NT2/D1 (cell line): ENCODE results near the gene RFX6.

Source experiments
- DNase-seq: peaks from one replicate; pipeline ENCODE4 v3.0.0-alpha.2; 2011; ENCODE audit warnings: low read depth, low spot score
- H3K27me3 ChIP-seq: 2 replicates; pipeline ENCODE4 v1.6.0; 2011; ENCODE audit warnings: mild to moderate bottlenecking; ENCODE audit not compliant: insufficient read length, insufficient read depth
- H3K36me3 ChIP-seq: 2 replicates; pipeline ENCODE4 v1.6.1; 2011; ENCODE audit warnings: mild to moderate bottlenecking, low read length, mixed read lengths; ENCODE audit not compliant: insufficient read depth, insufficient read length
- H3K4me1 ChIP-seq: 2 replicates; pipeline ENCODE4 v1.5.1; 2011; ENCODE audit not compliant: insufficient read depth, insufficient read length
- H3K4me3 ChIP-seq: 2 replicates; pipeline ENCODE4 v1.5.1; 2011; ENCODE audit warnings: low read depth; ENCODE audit not compliant: insufficient read length
- H3K9ac ChIP-seq: 2 replicates; pipeline ENCODE4 v1.6.0; 2011; ENCODE audit warnings: low read depth; ENCODE audit not compliant: insufficient read length
- H3K9me3 ChIP-seq: 2 replicates; pipeline ENCODE4 v1.5.1; 2011; ENCODE audit warnings: mild to moderate bottlenecking, low read length; ENCODE audit not compliant: insufficient read depth
- SUZ12 ChIP-seq: IDR thresholded peaks from 2 replicates; pipeline ENCODE4 v1.6.1; 2011; ENCODE audit not compliant: insufficient read length, insufficient read depth; ENCODE audit errors: extremely low read depth
- YY1 ChIP-seq: IDR thresholded peaks from 2 replicates; pipeline ENCODE4 v1.6.1; 2011; ENCODE audit not compliant: insufficient read length, insufficient read depth
- ZNF274 ChIP-seq: IDR thresholded peaks from 2 replicates; pipeline ENCODE4 v1.6.1; 2011; ENCODE audit warnings: mild to moderate bottlenecking, low read depth, low read length

RFX6 gene

GRCh38 chr6:116971959-116972358, 94.9 kb downstream of the RFX6 start:
- H3K27me3 ChIP-seq: no peaks in the 10 kb centered on the region
- H3K9ac ChIP-seq: no peak overlapping the region
- H3K9me3 ChIP-seq: no peaks in the 10 kb centered on the region
- no peaks in the 10 kb centered on the region for H3K36me3 ChIP-seq
- DNase-seq: peak; percentile 27
- H3K4me3 ChIP-seq: no peak overlapping the region
- TF ChIP-seq SUZ12 (no peak), ZNF274 (no peak), YY1 (no peak)
- no peaks in the 10 kb centered on the region for H3K4me1 ChIP-seq

- H3K36me3 ChIP-seq: no peaks in the 10 kb centered on the region
- H3K27me3 ChIP-seq: no peaks in the 10 kb centered on the region
- no peak overlapping the region for H3K4me3 ChIP-seq
- no peaks in the 10 kb centered on the region for H3K9me3 ChIP-seq
- no peak overlapping the region for H3K9ac ChIP-seq
- TF ChIP-seq ZNF274: no peak
- no peak for TF ChIP-seq SUZ12
- TF ChIP-seq YY1: no peak
- no peak for DNase-seq
- no peaks in the 10 kb centered on the region for H3K4me1 ChIP-seq
Observed at GRCh38 chr6:116973976-116974375, 96.9 kb downstream of the RFX6 start.

DNA sequence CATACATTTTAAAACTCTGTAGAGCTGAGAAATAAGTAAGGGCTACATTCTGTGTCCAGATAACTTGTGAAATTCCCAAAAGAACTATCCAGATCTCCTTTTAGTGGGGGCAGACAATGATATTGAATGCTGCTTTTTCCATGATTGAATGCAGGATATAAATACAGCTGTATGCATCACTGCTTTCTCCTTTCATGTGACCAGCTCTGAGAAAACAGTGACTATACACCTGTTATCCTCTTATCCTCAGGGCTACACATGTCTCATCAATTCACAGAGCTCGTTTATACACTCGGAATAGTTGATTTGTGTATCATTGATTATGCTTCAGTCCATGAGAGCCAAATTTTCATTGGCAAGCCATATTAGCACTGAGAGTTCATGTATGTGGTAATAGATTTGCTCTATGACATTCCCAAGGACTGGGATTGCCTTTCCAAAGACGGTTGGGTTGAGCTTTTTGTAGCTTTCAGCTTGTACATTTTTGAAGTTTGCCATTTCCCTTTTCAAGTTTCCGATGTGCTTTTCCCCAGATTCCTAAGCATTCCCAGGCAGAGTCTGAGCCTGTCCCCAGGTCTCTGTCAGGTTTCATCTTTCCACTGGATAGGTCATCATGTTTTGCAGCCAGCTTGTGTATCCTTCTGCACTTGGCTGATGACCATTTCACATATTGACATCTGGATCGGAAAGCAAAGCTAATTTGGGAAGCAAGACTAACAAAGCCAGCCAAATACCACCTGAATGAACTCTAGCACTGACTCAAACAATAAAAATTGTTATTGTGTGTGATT, 97.7 kb downstream of the RFX6 start:
- TF ChIP-seq ZNF274 (no peak), YY1 (no peak), SUZ12 (no peak)
- H3K4me1 ChIP-seq: no peaks in the 10 kb centered on the region
- DNase-seq: no peak
- no peak overlapping the region for H3K9ac ChIP-seq
- H3K36me3 ChIP-seq: no peaks in the 10 kb centered on the region
- no peaks in the 10 kb centered on the region for H3K27me3 ChIP-seq
- H3K4me3 ChIP-seq: no peak overlapping the region
- H3K9me3 ChIP-seq: no peaks in the 10 kb centered on the region

GRCh38 chr6:116975600-116975999, 98.6 kb downstream of the RFX6 start:
- Histone ChIP-seq H3K4me3 (no peak overlapping the region), H3K27me3 (no peaks in the 10 kb centered on the region), H3K4me1 (no peaks in the 10 kb centered on the region), H3K9me3 (no peaks in the 10 kb centered on the region), H3K36me3 (no peaks in the 10 kb centered on the region), H3K9ac (no peak overlapping the region)
- TF ChIP-seq SUZ12 (no peak), YY1 (no peak), ZNF274 (no peak)
- DNase-seq: no peak

- Histone ChIP-seq H3K9me3 (0 out of 2 replicates have a peak, but pooled peaks cover 9% of the 10 kb centered on the region), H3K27me3 (no peaks in the 10 kb centered on the region), H3K4me1 (no peaks in the 10 kb centered on the region), H3K9ac (no peak overlapping the region), H3K4me3 (no peak overlapping the region), H3K36me3 (no peaks in the 10 kb centered on the region)
- DNase-seq: no peak
- no peak for TF ChIP-seq ZNF274
- no peak for TF ChIP-seq SUZ12
- no peak for TF ChIP-seq YY1
Observed at GRCh38 chr6:116979560-116979959, 102.5 kb downstream of the RFX6 start.
